Adipocyte (in vitro differentiated cells): ENCODE measurements around the gene FAM228A.

Experiments used
- DNase-seq: peaks from one replicate; pipeline ENCODE4 v3.0.0-alpha.2; 2015; ENCODE audit warnings: low read depth
- H3K27me3 ChIP-seq: replicated peaks from 2 replicates; pipeline ENCODE4 v1.7.0; 2013; ENCODE audit warnings: mild to moderate bottlenecking, low read length, moderate library complexity; ENCODE audit not compliant: control insufficient read depth, insufficient read depth
- H3K36me3 ChIP-seq: 2 replicates; pipeline ENCODE4 v1.7.0; 2013; ENCODE audit warnings: low read length, mild to moderate bottlenecking, moderate library complexity; ENCODE audit not compliant: control insufficient read depth, insufficient read depth, severe bottlenecking
- H3K4me1 ChIP-seq: 2 replicates; pipeline ENCODE4 v1.7.0; 2013; ENCODE audit warnings: mild to moderate bottlenecking, low read length, moderate library complexity; ENCODE audit not compliant: control insufficient read depth, insufficient read depth
- H3K4me3 ChIP-seq: 2 replicates; pipeline ENCODE4 v1.7.0; 2013; ENCODE audit warnings: mild to moderate bottlenecking, low read length, moderate library complexity
- H3K9ac ChIP-seq: 2 replicates; pipeline ENCODE4 v1.7.0; 2013; ENCODE audit warnings: mild to moderate bottlenecking, low read length, moderate library complexity
- H3K9me3 ChIP-seq: 2 replicates; pipeline ENCODE4 v1.7.0; 2013; ENCODE audit warnings: mild to moderate bottlenecking, low read length, moderate library complexity; ENCODE audit not compliant: control insufficient read depth

Gene FAM228A

GRCh38 chr2:24208490-24208889 lies 33.6 kb downstream of the FAM228A start:
- Histone ChIP-seq H3K4me3 (no peak overlapping the region), H3K9ac (no peak overlapping the region), H3K36me3 (peaks cover 53% of the 10 kb centered on the region), H3K4me1 (no peaks in the 10 kb centered on the region), H3K27me3 (no peaks in the 10 kb centered on the region), H3K9me3 (no peaks in the 10 kb centered on the region)
- no peak for DNase-seq

- no peak for DNase-seq
- Histone ChIP-seq H3K9me3 (no peaks in the 10 kb centered on the region), H3K4me3 (no peak overlapping the region), H3K27me3 (no peaks in the 10 kb centered on the region), H3K4me1 (no peaks in the 10 kb centered on the region), H3K36me3 (peaks cover 49% of the 10 kb centered on the region), H3K9ac (no peak overlapping the region)
Measured at GRCh38 chr2:24209389-24210105, 34.7 kb downstream of the FAM228A start.

GRCh38 chr2:24210106-24210455 lies 35.2 kb downstream of the FAM228A start:
- H3K36me3 ChIP-seq: peaks cover 48% of the 10 kb centered on the region
- H3K9me3 ChIP-seq: no peaks in the 10 kb centered on the region
- no peaks in the 10 kb centered on the region for H3K27me3 ChIP-seq
- H3K9ac ChIP-seq: no peak overlapping the region
- H3K4me3 ChIP-seq: no peak overlapping the region
- DNase-seq: no peak
- H3K4me1 ChIP-seq: no peaks in the 10 kb centered on the region

- Histone ChIP-seq H3K4me3 (no peak overlapping the region), H3K9ac (no peak overlapping the region), H3K27me3 (no peaks in the 10 kb centered on the region), H3K4me1 (no peaks in the 10 kb centered on the region), H3K36me3 (peaks cover 46% of the 10 kb centered on the region), H3K9me3 (no peaks in the 10 kb centered on the region)
- DNase-seq: no peak
Measured at GRCh38 chr2:24210723-24211122, 35.9 kb downstream of the FAM228A start.

GRCh38 chr2:24211408-24211807 lies 36.6 kb downstream of the FAM228A start:
- no peak overlapping the region for H3K4me3 ChIP-seq
- peaks cover 53% of the 10 kb centered on the region for H3K36me3 ChIP-seq
- H3K27me3 ChIP-seq: no peaks in the 10 kb centered on the region
- no peak overlapping the region for H3K9ac ChIP-seq
- no peaks in the 10 kb centered on the region for H3K4me1 ChIP-seq
- DNase-seq: no peak
- no peaks in the 10 kb centered on the region for H3K9me3 ChIP-seq

GRCh38 chr2:24214880-24215279 lies 40.0 kb downstream of the FAM228A start:
- Histone ChIP-seq H3K4me3 (no peak overlapping the region), H3K9me3 (no peaks in the 10 kb centered on the region), H3K36me3 (peaks cover 42% of the 10 kb centered on the region), H3K4me1 (no peaks in the 10 kb centered on the region), H3K9ac (no peak overlapping the region), H3K27me3 (no peaks in the 10 kb centered on the region)
- DNase-seq: no peak

GRCh38 chr2:24220554-24221291 lies 45.9 kb downstream of the FAM228A start:
- no peaks in the 10 kb centered on the region for H3K27me3 ChIP-seq
- no peak for DNase-seq
- H3K9me3 ChIP-seq: no peaks in the 10 kb centered on the region
- peaks cover 20% of the 10 kb centered on the region for H3K36me3 ChIP-seq
- H3K9ac ChIP-seq: no peak overlapping the region
- no peak overlapping the region for H3K4me3 ChIP-seq
- H3K4me1 ChIP-seq: no peaks in the 10 kb centered on the region

GRCh38 chr2:24221343-24222050 lies 46.6 kb downstream of the FAM228A start:
- H3K27me3 ChIP-seq: no peaks in the 10 kb centered on the region
- no peaks in the 10 kb centered on the region for H3K9me3 ChIP-seq
- no peak overlapping the region for H3K4me3 ChIP-seq
- H3K4me1 ChIP-seq: no peaks in the 10 kb centered on the region
- DNase-seq: no peak
- peaks cover 13% of the 10 kb centered on the region for H3K36me3 ChIP-seq
- no peak overlapping the region for H3K9ac ChIP-seq

- Histone ChIP-seq H3K9me3 (no peaks in the 10 kb centered on the region), H3K27me3 (no peaks in the 10 kb centered on the region), H3K4me3 (no peak overlapping the region), H3K4me1 (no peaks in the 10 kb centered on the region), H3K36me3 (peaks cover 13% of the 10 kb centered on the region), H3K9ac (no peak overlapping the region)
- DNase-seq: no peak
Measured at GRCh38 chr2:24222946-24223345, 48.1 kb downstream of the FAM228A start.

GRCh38 chr2:24225499-24226242 lies 50.8 kb downstream of the FAM228A start:
- H3K4me1 ChIP-seq: no peaks in the 10 kb centered on the region
- H3K4me3 ChIP-seq: no peak overlapping the region
- no peaks in the 10 kb centered on the region for H3K9me3 ChIP-seq
- no peak for DNase-seq
- H3K27me3 ChIP-seq: no peaks in the 10 kb centered on the region
- peaks cover 4% of the 10 kb centered on the region for H3K36me3 ChIP-seq
- H3K9ac ChIP-seq: no peak overlapping the region

- H3K27me3 ChIP-seq: no peaks in the 10 kb centered on the region
- no peaks in the 10 kb centered on the region for H3K9me3 ChIP-seq
- H3K4me1 ChIP-seq: no peaks in the 10 kb centered on the region
- H3K4me3 ChIP-seq: no peak overlapping the region
- peak; percentile 52 for DNase-seq
- no peaks in the 10 kb centered on the region for H3K36me3 ChIP-seq
- H3K9ac ChIP-seq: no peak overlapping the region
Measured at GRCh38 chr2:24228470-24228869, 53.6 kb downstream of the FAM228A start.
